Measurements from ENCODE around the gene KIAA0586.

Gene KIAA0586

GRCh38 chr14:58598028-58598803, 170.7 kb downstream of the KIAA0586 start:
- DNase-seq (ENCODE audit: low spot score) = peak; percentile 48

GRCh38 chr14:58598804-58599525, 171.4 kb downstream of the KIAA0586 start:
- no peak for DNase-seq (ENCODE audit: low spot score)

GRCh38 chr14:58599707-58600106, 172.2 kb downstream of the KIAA0586 start:
- no peak for DNase-seq (ENCODE audit: low spot score)
